ENCODE results near the gene SPPL2A.

DNA sequence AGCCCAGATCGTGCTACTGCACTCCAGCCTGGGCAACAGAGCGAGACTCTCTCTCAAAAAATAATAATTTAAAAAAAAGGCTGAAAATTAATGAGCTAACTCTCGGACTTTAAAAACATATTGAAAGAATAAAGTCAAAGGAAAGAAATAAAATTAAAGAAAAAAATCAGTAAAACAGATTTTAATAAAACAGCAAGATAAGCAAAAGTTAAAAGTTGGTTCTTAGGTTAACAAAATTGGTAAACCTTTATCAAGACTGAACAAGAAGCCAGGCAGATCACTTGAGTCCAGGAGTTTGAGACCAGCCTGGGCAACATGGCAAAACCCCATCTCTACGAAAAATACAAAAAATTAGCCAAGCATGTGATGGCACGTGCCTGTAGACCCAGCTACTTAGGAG is 99.6 kb downstream of the SPPL2A start:
- TF ChIP-seq ZNF701 (tag by site-specific recombination; IDR thresholded peaks at IDR 0.05) (no peak), ZNF140 (tag by site-specific recombination; IDR thresholded peaks at IDR 0.05) (no peak), ZBTB7A (tag by site-specific recombination; IDR thresholded peaks at IDR 0.05; ENCODE audit: low read depth) (no peak), ZNF23 (tag by site-specific recombination; IDR thresholded peaks at IDR 0.05; ENCODE audit: borderline replicate concordance) (no peak), ZBTB1 (tag by site-specific recombination; IDR thresholded peaks at IDR 0.05) (no peak), WT1 (tag by site-specific recombination; IDR thresholded peaks at IDR 0.05) (no peak)
- TF ChIP-seq, protein P1, sequence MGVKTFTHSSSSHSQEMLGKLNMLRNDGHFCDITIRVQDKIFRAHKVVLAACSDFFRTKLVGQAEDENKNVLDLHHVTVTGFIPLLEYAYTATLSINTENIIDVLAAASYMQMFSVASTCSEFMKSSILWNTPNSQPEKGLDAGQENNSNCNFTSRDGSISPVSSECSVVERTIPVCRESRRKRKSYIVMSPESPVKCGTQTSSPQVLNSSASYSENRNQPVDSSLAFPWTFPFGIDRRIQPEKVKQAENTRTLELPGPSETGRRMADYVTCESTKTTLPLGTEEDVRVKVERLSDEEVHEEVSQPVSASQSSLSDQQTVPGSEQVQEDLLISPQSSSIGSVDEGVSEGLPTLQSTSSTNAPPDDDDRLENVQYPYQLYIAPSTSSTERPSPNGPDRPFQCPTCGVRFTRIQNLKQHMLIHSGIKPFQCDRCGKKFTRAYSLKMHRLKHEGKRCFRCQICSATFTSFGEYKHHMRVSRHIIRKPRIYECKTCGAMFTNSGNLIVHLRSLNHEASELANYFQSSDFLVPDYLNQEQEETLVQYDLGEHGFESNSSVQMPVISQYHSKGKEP (tag by site-specific recombination; IDR thresholded peaks at IDR 0.05) = no peak
- TF ChIP-seq, protein P2, sequence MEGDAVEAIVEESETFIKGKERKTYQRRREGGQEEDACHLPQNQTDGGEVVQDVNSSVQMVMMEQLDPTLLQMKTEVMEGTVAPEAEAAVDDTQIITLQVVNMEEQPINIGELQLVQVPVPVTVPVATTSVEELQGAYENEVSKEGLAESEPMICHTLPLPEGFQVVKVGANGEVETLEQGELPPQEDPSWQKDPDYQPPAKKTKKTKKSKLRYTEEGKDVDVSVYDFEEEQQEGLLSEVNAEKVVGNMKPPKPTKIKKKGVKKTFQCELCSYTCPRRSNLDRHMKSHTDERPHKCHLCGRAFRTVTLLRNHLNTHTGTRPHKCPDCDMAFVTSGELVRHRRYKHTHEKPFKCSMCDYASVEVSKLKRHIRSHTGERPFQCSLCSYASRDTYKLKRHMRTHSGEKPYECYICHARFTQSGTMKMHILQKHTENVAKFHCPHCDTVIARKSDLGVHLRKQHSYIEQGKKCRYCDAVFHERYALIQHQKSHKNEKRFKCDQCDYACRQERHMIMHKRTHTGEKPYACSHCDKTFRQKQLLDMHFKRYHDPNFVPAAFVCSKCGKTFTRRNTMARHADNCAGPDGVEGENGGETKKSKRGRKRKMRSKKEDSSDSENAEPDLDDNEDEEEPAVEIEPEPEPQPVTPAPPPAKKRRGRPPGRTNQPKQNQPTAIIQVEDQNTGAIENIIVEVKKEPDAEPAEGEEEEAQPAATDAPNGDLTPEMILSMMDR (tag by site-specific recombination; IDR thresholded peaks at IDR 0.05) = no peak
- TF ChIP-seq, protein P3, sequence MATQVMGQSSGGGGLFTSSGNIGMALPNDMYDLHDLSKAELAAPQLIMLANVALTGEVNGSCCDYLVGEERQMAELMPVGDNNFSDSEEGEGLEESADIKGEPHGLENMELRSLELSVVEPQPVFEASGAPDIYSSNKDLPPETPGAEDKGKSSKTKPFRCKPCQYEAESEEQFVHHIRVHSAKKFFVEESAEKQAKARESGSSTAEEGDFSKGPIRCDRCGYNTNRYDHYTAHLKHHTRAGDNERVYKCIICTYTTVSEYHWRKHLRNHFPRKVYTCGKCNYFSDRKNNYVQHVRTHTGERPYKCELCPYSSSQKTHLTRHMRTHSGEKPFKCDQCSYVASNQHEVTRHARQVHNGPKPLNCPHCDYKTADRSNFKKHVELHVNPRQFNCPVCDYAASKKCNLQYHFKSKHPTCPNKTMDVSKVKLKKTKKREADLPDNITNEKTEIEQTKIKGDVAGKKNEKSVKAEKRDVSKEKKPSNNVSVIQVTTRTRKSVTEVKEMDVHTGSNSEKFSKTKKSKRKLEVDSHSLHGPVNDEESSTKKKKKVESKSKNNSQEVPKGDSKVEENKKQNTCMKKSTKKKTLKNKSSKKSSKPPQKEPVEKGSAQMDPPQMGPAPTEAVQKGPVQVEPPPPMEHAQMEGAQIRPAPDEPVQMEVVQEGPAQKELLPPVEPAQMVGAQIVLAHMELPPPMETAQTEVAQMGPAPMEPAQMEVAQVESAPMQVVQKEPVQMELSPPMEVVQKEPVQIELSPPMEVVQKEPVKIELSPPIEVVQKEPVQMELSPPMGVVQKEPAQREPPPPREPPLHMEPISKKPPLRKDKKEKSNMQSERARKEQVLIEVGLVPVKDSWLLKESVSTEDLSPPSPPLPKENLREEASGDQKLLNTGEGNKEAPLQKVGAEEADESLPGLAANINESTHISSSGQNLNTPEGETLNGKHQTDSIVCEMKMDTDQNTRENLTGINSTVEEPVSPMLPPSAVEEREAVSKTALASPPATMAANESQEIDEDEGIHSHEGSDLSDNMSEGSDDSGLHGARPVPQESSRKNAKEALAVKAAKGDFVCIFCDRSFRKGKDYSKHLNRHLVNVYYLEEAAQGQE (tag by site-specific recombination; IDR thresholded peaks at IDR 0.05) = no peak
- TF ChIP-seq, protein P4, sequence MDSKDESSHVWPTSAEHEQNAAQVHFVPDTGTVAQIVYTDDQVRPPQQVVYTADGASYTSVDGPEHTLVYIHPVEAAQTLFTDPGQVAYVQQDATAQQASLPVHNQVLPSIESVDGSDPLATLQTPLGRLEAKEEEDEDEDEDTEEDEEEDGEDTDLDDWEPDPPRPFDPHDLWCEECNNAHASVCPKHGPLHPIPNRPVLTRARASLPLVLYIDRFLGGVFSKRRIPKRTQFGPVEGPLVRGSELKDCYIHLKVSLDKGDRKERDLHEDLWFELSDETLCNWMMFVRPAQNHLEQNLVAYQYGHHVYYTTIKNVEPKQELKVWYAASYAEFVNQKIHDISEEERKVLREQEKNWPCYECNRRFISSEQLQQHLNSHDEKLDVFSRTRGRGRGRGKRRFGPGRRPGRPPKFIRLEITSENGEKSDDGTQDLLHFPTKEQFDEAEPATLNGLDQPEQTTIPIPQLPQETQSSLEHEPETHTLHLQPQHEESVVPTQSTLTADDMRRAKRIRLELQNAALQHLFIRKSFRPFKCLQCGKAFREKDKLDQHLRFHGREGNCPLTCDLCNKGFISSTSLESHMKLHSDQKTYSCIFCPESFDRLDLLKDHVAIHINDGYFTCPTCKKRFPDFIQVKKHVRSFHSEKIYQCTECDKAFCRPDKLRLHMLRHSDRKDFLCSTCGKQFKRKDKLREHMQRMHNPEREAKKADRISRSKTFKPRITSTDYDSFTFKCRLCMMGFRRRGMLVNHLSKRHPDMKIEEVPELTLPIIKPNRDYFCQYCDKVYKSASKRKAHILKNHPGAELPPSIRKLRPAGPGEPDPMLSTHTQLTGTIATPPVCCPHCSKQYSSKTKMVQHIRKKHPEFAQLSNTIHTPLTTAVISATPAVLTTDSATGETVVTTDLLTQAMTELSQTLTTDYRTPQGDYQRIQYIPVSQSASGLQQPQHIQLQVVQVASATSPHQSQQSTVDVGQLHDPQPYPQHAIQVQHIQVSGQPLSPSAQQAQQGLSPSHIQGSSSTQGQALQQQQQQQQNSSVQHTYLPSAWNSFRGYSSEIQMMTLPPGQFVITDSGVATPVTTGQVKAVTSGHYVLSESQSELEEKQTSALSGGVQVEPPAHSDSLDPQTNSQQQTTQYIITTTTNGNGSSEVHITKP (tag by site-specific recombination; IDR thresholded peaks at IDR 0.05) = no peak
- TF ChIP-seq, protein P5, sequence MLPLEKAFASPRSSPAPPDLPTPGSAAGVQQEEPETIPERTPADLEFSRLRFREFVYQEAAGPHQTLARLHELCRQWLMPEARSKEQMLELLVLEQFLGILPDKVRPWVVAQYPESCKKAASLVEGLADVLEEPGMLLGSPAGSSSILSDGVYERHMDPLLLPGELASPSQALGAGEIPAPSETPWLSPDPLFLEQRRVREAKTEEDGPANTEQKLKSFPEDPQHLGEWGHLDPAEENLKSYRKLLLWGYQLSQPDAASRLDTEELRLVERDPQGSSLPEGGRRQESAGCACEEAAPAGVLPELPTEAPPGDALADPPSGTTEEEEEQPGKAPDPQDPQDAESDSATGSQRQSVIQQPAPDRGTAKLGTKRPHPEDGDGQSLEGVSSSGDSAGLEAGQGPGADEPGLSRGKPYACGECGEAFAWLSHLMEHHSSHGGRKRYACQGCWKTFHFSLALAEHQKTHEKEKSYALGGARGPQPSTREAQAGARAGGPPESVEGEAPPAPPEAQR (tag by site-specific recombination; IDR thresholded peaks at IDR 0.05) = no peak

Data from HEK293 (cell line).